Liver (tissue), 9 donors: ENCODE data around the gene TCEA2. TPM values are rescaled to one million over a fixed set of nuclear protein-coding genes. Genes with fewer than 3 reads are reported as not detected.

Source experiments
- DNase-seq: peaks from one replicate; pipeline ENCODE4 v3.0.0-alpha.2; 2017; ENCODE audit warnings: low spot score
- H3K27ac ChIP-seq, 2 donors: one replicate each; pipeline ENCODE4 v1.7.0; 2013; ENCODE audit warnings: inconsistent platforms in 2 of 2, low read length in 2 of 2, control low read depth in 1 of 2, low read depth in 1 of 2, mild to moderate bottlenecking in 1 of 2
- H3K27me3 ChIP-seq, 4 donors: one replicate each; pipeline versions ENCODE4 v1.6.1 to v1.7.0; 2013; ENCODE audit warnings: low read length in 3 of 4, inconsistent platforms in 1 of 4, mild to moderate bottlenecking in 1 of 4, moderate library complexity in 1 of 4; ENCODE audit not compliant: control insufficient read depth in 4 of 4, insufficient read depth in 4 of 4
- H3K36me3 ChIP-seq, 4 donors: one replicate each; pipeline versions ENCODE4 v1.6.1 to v1.7.0; 2013; ENCODE audit warnings: low read length in 3 of 4, mild to moderate bottlenecking in 3 of 4, low read depth in 1 of 4, moderate library complexity in 1 of 4; ENCODE audit not compliant: control insufficient read depth in 4 of 4, insufficient read depth in 3 of 4
- H3K4me1 ChIP-seq, 4 donors: one replicate each; pipeline versions ENCODE4 v1.6.1 to v1.7.0; 2013; ENCODE audit warnings: low read length in 3 of 4, mild to moderate bottlenecking in 3 of 4, moderate library complexity in 1 of 4; ENCODE audit not compliant: control insufficient read depth in 4 of 4, insufficient read depth in 4 of 4
- H3K4me3 ChIP-seq, 3 donors: one replicate each; pipeline versions ENCODE4 v1.6.1 to v1.7.0; 2013; ENCODE audit warnings: low read length in 3 of 3, control low read depth in 1 of 3, low read depth in 1 of 3, mild to moderate bottlenecking in 1 of 3
- H3K9ac ChIP-seq, 2 donors: one replicate each; pipeline ENCODE4 v1.7.0; 2013; ENCODE audit warnings: low read length in 2 of 2, mild to moderate bottlenecking in 2 of 2, moderate library complexity in 2 of 2, control low read depth in 1 of 2, low read depth in 1 of 2
- H3K9me3 ChIP-seq, 4 donors: one replicate each; pipeline versions ENCODE4 v1.6.1 to v1.7.0; 2013; ENCODE audit warnings: low read length in 3 of 4; ENCODE audit not compliant: control insufficient read depth in 4 of 4
- ATF3 ChIP-seq: IDR thresholded peaks from 2 replicates; pipeline ENCODE4 v1.6.1; 2016; ENCODE audit warnings: antibody characterized with exemption
- EGR1 ChIP-seq, 2 donors: IDR thresholded peaks; 2 replicates each; pipeline ENCODE4 v1.6.1; 2016 to 2018; ENCODE audit warnings: antibody characterized with exemption in 2 of 2, low read depth in 2 of 2
- FOXA1 ChIP-seq: IDR thresholded peaks from 2 replicates; pipeline ENCODE4 v1.6.1; 2016; ENCODE audit warnings: antibody characterized with exemption
- FOXA2 ChIP-seq: IDR thresholded peaks from 2 replicates; pipeline ENCODE4 v1.6.1; 2016; ENCODE audit warnings: antibody characterized with exemption
- HNF4A ChIP-seq, 2 donors: conservative IDR thresholded peaks; 2 replicates each; pipeline ENCODE4 v1.6.1; 2016; ENCODE audit warnings: antibody characterized with exemption in 2 of 2, mild to moderate bottlenecking in 2 of 2
- JUND ChIP-seq, 2 donors: IDR thresholded peaks; 2 replicates each; pipeline ENCODE4 v1.6.1; 2016; ENCODE audit warnings: antibody characterized with exemption in 2 of 2
- MAX ChIP-seq: IDR thresholded peaks from 2 replicates; pipeline ENCODE4 v1.6.1; 2016; ENCODE audit warnings: antibody characterized with exemption
- NR2F2 ChIP-seq: IDR thresholded peaks from 2 replicates; pipeline ENCODE4 v1.6.1; 2016; ENCODE audit warnings: antibody characterized with exemption
- RAD21 ChIP-seq, 2 donors: IDR thresholded peaks; 2 replicates each; pipeline ENCODE4 v1.6.1; 2016; ENCODE audit warnings: antibody characterized with exemption in 2 of 2, mild to moderate bottlenecking in 2 of 2
- REST ChIP-seq: IDR thresholded peaks from 2 replicates; pipeline ENCODE4 v1.6.1; 2016; ENCODE audit warnings: antibody characterized with exemption, mild to moderate bottlenecking
- SP1 ChIP-seq: IDR thresholded peaks from 2 replicates; pipeline ENCODE4 v1.6.1; 2018; ENCODE audit warnings: antibody characterized with exemption, mild to moderate bottlenecking
- TAF1 ChIP-seq: conservative IDR thresholded peaks from 2 replicates; pipeline ENCODE4 v1.6.1; 2016; ENCODE audit warnings: antibody characterized with exemption, mild to moderate bottlenecking
- YY1 ChIP-seq: IDR thresholded peaks from 2 replicates; pipeline ENCODE4 v1.6.1; 2016; ENCODE audit warnings: antibody characterized with exemption, mild to moderate bottlenecking
- WGBS: extraction: QIAGEN DNeasy Blood & Tissue Kit; methylation state at CpG from one replicate; pipeline ENCODE4 v1.1.7; 2013; 5-methylcytosine and 5-hydroxymethylcytosine counted together
- polyA plus RNA-seq, 2 donors: library from polyadenylated mRNA; stranded (reverse) in 1 of 2; unstranded in 1 of 2; fragments of 200-250 nt in 1 of 2; fragments of >200 nt in 1 of 2; fragmentation: Nextera tagmentation in 1 of 2; extraction: Ambion mirVana in 1 of 2; gene quantifications; one replicate each; pipeline versions ENCODE4 v1.2.1 to v1.2.3, GENCODE V29; 2013 to 2015
- total RNA-seq, 2 donors: library from RNA; depleted of rRNA; stranded (reverse); fragments of >200 nt; gene quantifications; one replicate each; pipeline ENCODE4 v1.2.3, GENCODE V29; 2014
- TF ChIP-seq, protein P1 (sequence below): fragments of 150-350 bp; IDR thresholded peaks from 2 replicates; pipeline ENCODE4 v1.5.1; 2017; ENCODE audit warnings: improper control_type of control experiment, low read depth, low read length; ENCODE audit not compliant: missing input control
- TF ChIP-seq, protein P2 (sequence below): IDR thresholded peaks from 2 replicates; pipeline ENCODE4 v1.6.1; 2016; ENCODE audit warnings: antibody characterized with exemption
- donor health status: healthy.
- donor health status: healthy.
- donor health status: healthy.
- donor health status: healthy.
- donor health status: healthy.

The TCEA2 gene
- total and polyA plus RNA-seq, 4 donors, result 4.6 to 22.6 (median 11.8) TPM

- no peak for TF ChIP-seq EGR1 (IDR thresholded peaks at IDR 0.05; ENCODE audit: low read depth in 2 of 2)
- no peak for TF ChIP-seq TAF1
- no peak for TF ChIP-seq SP1
- TF ChIP-seq, protein P1, sequence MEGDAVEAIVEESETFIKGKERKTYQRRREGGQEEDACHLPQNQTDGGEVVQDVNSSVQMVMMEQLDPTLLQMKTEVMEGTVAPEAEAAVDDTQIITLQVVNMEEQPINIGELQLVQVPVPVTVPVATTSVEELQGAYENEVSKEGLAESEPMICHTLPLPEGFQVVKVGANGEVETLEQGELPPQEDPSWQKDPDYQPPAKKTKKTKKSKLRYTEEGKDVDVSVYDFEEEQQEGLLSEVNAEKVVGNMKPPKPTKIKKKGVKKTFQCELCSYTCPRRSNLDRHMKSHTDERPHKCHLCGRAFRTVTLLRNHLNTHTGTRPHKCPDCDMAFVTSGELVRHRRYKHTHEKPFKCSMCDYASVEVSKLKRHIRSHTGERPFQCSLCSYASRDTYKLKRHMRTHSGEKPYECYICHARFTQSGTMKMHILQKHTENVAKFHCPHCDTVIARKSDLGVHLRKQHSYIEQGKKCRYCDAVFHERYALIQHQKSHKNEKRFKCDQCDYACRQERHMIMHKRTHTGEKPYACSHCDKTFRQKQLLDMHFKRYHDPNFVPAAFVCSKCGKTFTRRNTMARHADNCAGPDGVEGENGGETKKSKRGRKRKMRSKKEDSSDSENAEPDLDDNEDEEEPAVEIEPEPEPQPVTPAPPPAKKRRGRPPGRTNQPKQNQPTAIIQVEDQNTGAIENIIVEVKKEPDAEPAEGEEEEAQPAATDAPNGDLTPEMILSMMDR, result no peak
- no peak for TF ChIP-seq ATF3
- no peak for TF ChIP-seq NR2F2
- no peak for TF ChIP-seq YY1
- no peak for TF ChIP-seq HNF4A (conservative IDR thresholded peaks at IDR 0.05)
- TF ChIP-seq FOXA1, result no peak
- no peak for TF ChIP-seq REST
- TF ChIP-seq FOXA2, result no peak
- TF ChIP-seq, protein P2, sequence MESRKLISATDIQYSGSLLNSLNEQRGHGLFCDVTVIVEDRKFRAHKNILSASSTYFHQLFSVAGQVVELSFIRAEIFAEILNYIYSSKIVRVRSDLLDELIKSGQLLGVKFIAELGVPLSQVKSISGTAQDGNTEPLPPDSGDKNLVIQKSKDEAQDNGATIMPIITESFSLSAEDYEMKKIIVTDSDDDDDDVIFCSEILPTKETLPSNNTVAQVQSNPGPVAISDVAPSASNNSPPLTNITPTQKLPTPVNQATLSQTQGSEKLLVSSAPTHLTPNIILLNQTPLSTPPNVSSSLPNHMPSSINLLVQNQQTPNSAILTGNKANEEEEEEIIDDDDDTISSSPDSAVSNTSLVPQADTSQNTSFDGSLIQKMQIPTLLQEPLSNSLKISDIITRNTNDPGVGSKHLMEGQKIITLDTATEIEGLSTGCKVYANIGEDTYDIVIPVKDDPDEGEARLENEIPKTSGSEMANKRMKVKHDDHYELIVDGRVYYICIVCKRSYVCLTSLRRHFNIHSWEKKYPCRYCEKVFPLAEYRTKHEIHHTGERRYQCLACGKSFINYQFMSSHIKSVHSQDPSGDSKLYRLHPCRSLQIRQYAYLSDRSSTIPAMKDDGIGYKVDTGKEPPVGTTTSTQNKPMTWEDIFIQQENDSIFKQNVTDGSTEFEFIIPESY, result no peak
- no peak for TF ChIP-seq MAX
- TF ChIP-seq JUND (IDR thresholded peaks at IDR 0.05), result no peak
- TF ChIP-seq RAD21 (IDR thresholded peaks at IDR 0.05), result no peak
- Histone ChIP-seq H3K9ac (no peak overlapping the region), H3K27me3 (peaks cover 0 to 3% (median under 1%) of the 10 kb centered on the region in 4 donors), H3K9me3 (no peaks in the 10 kb centered on the region), H3K36me3 (no peaks in the 10 kb centered on the region), H3K27ac (no peak overlapping the region), H3K4me3 (no peak overlapping the region), H3K4me1 (peaks cover 0 to 6% (median 3%) of the 10 kb centered on the region in 4 donors)
- no peak for DNase-seq
- 66% methylated on average over 20 of the region's 20 CpGs for WGBS
Measured at GRCh38 chr20:64103871-64104666, 41.1 kb downstream of the TCEA2 start.
